Uterus (tissue), 4 donors: ENCODE data around the gene SCN4A. TPM values are rescaled to one million over a fixed set of nuclear protein-coding genes. Genes with fewer than 3 reads are reported as not detected.
"Not testable (repeated sequence)": the region's sequence is repeated elsewhere in the genome, so short reads cannot be mapped to it uniquely, and the experiment has no call there.

Source experiments
- DNase-seq, 2 donors: peaks; one replicate each; pipeline ENCODE4 v3.0.0-alpha.2; 2019 to 2020
- H3K27ac ChIP-seq, 2 donors: fragments of 200-600 bp; sonication (generic); 1 replicate in 1 of 2; 2 replicates in 1 of 2; pipeline ENCODE4 v1.5.1; 2016 to 2018
- H3K27me3 ChIP-seq, 2 donors: fragments of 200-600 bp; sonication (generic); one replicate each; pipeline ENCODE4 v1.5.1; 2018 to 2019; ENCODE audit warnings: control low read depth in 1 of 2
- H3K36me3 ChIP-seq, 2 donors: fragments of 200-600 bp; sonication (generic); one replicate each; pipeline ENCODE4 v1.5.1; 2019; ENCODE audit warnings: control low read depth in 1 of 2
- H3K4me1 ChIP-seq, 2 donors: fragments of 200-600 bp; sonication (generic); one replicate each; pipeline ENCODE4 v1.5.1; 2018 to 2019; ENCODE audit warnings: control low read depth in 1 of 2
- H3K4me3 ChIP-seq, 2 donors: fragments of 200-600 bp; sonication (generic); 1 replicate in 1 of 2; 2 replicates in 1 of 2; pipeline ENCODE4 v1.5.1; 2018 to 2019; ENCODE audit warnings: mild to moderate bottlenecking in 1 of 2
- H3K9me3 ChIP-seq, 2 donors: fragments of 200-600 bp; sonication (generic); one replicate each; pipeline ENCODE4 v1.5.1; 2019; ENCODE audit warnings: control low read depth in 1 of 2
- POLR2A ChIP-seq, 2 donors: fragments of 450-650 bp; IDR thresholded peaks; one replicate each; pipeline ENCODE4 v1.6.1; 2016; ENCODE audit warnings: antibody characterized with exemption in 2 of 2, mild to moderate bottlenecking in 1 of 2, moderate library complexity in 1 of 2
- intact Hi-C: fragments of 100-400 bp; cut with DNase I; formaldehyde crosslinking; loops from one replicate; pipeline ENCODE4 v1.15.1; 2023; ENCODE audit warnings: low total_unique reads
- total RNA-seq, 4 donors: library from RNA; depleted of rRNA in 3 of 4; stranded (reverse); fragments of >200 nt in 3 of 4; gene quantifications; one replicate each; pipeline versions ENCODE4 v1.1.0 to v1.2.4, GENCODE V29; 2014 to 2023
- TF ChIP-seq, protein P1 (sequence below), 4 experiments: fragments of 200-600 bp in 2 of 4; fragments of 450-650 bp in 2 of 4; sonication (generic) in 2 of 4; IDR thresholded peaks; one replicate each; pipeline ENCODE4 v1.5.1; 2016 to 2019; ENCODE audit warnings: antibody characterized with exemption in 4 of 4, mild to moderate bottlenecking in 2 of 4, moderate library complexity in 1 of 4
- donor health status: DM: yes; HTN: yes; CAD: no.

SCN4A gene
- total RNA-seq, 4 donors from 2014 or later, result 0.14 to 0.24 TPM; not detected in 2

DNA sequence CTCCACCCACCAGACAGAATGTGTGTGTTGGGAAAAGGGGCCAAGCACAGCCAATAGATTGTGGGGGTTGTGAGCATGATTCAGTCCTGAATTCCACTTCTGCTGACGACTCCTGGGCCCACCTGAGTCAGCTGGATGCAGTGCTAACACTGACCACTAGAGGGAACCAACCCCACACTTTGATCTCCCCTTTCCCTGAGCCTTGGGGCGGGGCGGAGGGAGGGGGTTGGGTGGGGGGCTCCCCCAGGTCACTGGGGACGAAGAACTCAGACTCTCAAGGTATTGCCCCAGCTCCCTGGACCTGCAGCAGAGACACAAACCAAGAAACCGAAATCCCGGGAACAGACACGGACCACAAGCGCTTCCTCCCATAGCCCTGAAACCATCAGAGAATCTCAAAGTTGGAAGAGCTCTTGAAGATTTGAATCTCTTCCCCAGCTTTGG, 61.0 kb downstream of the SCN4A start:
- Histone ChIP-seq H3K36me3 (no peaks in the 10 kb centered on the region), H3K4me3 (no peak overlapping the region), H3K9me3 (no peaks in the 10 kb centered on the region), H3K27ac (no peak overlapping the region), H3K27me3 (no peaks in the 10 kb centered on the region), H3K4me1 (no peaks in the 10 kb centered on the region)
- peak; percentile 31 to 40 for DNase-seq
- intact Hi-C loops, result loop anchor here (10.0 kb wide), 1 partner anchor 223 kb away; the partner anchor contains the start of gene ERN1
- no peak for TF ChIP-seq POLR2A (IDR thresholded peaks at IDR 0.05)
- TF ChIP-seq, protein P1, sequence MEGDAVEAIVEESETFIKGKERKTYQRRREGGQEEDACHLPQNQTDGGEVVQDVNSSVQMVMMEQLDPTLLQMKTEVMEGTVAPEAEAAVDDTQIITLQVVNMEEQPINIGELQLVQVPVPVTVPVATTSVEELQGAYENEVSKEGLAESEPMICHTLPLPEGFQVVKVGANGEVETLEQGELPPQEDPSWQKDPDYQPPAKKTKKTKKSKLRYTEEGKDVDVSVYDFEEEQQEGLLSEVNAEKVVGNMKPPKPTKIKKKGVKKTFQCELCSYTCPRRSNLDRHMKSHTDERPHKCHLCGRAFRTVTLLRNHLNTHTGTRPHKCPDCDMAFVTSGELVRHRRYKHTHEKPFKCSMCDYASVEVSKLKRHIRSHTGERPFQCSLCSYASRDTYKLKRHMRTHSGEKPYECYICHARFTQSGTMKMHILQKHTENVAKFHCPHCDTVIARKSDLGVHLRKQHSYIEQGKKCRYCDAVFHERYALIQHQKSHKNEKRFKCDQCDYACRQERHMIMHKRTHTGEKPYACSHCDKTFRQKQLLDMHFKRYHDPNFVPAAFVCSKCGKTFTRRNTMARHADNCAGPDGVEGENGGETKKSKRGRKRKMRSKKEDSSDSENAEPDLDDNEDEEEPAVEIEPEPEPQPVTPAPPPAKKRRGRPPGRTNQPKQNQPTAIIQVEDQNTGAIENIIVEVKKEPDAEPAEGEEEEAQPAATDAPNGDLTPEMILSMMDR (IDR thresholded peaks at IDR 0.05), result peak; percentile 51 to 83 (median 64)

DNA sequence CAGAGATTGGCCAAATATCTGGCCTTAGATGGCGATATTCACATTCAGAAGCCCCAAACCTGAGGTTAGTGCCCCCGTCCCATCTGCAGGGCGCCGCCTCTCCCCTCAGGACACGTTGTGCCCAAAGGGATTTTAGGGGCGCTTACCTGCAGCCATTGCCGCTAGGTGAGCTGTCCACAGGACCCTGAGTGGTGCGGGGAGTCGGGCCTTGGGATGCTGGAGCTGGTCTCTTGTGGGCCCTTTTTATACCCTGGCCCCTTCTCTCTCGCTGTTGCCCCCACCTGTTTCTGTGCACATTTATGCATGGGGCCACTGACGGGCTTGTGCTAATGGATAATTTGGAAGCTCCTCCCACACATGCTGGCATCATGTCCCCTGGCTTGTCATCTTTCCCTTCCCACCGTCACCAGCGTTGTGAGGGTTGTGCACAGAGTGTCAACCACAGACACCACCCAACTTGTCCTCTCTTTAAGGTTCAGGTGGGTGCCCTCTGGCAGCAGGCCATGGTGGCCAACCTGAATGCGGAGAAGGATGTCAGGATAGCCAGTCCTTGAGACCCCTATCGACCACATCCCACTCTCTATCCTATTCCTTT, 61.6 kb downstream of the SCN4A start, which contains the start of gene CSHL1:
Gene CSHL1, minus strand, starts transcription at position 218 of the 595 bp plus-strand sequence. Its CDS starts 62 bp downstream, at position 156.
- Histone ChIP-seq H3K9me3 (no peaks in the 10 kb centered on the region), H3K36me3 (no peaks in the 10 kb centered on the region), H3K27ac (no peak within 1 kb of the TSS), H3K27me3 (no peaks in the 10 kb centered on the region), H3K4me3 (no peak within 1 kb of the TSS), H3K4me1 (no peaks in the 10 kb centered on the region)
- TF ChIP-seq, protein P1 (IDR thresholded peaks at IDR 0.05), result no peak
- no peak for TF ChIP-seq POLR2A (IDR thresholded peaks at IDR 0.05)
- no peak for DNase-seq
- intact Hi-C loops, result loop anchor here (10.0 kb wide), 1 partner anchor 224 kb away; the partner anchor contains the start of gene ERN1

DNA sequence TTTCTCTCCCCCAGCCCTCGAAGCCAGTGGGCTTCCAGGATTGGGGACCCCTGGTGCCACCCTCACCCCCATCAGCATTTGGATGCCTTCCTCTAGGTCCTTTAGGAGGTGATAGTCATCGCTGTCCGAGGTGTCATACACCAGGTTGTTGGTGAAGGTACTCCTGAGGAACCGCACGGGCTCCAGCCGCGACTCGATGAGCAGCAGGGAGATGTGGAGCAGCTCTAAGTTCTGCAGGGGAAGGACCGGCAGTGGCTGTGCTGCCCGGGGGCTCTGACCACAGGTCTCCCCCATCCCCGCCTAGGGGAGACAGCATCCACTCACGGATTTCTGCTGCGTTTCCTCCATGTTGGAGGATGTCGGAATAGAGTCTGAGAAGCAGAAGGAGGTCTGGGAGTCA, 62.6 kb downstream of the SCN4A start:
- Histone ChIP-seq H3K9me3 (no peaks in the 10 kb centered on the region), H3K27me3 (no peaks in the 10 kb centered on the region), H3K4me3 (no peak overlapping the region), H3K27ac (no peak overlapping the region), H3K4me1 (no peaks in the 10 kb centered on the region), H3K36me3 (no peaks in the 10 kb centered on the region)
- intact Hi-C loops, result loop anchor here (10.0 kb wide), 1 partner anchor 225 kb away; the partner anchor contains the start of gene ERN1
- no peak for DNase-seq
- TF ChIP-seq POLR2A (IDR thresholded peaks at IDR 0.05), result no peak
- TF ChIP-seq, protein P1 (IDR thresholded peaks at IDR 0.05), result no peak

DNA sequence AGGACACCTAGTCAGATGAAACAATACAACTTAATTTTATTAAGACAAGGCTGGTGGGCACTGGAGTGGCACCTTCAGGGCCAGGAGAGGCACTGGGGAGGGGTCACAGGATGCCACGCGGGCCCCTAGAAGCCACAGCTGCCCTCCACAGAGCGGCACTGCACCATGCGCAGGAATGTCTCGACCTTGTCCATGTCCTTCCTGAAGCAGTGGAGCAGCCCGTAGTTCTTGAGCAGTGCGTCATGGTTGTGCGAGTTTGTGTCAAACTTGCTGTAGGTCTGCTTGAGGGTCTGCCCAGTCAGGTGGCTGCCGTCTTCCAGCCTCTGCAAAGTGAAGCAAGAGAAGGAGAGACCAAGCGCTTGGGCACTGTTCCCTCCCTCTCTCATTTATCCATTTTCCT, 63.1 kb downstream of the SCN4A start:
- H3K9me3 ChIP-seq, H3K4me3 ChIP-seq, H3K36me3 ChIP-seq, H3K27me3 ChIP-seq, H3K27ac ChIP-seq, H3K4me1 ChIP-seq, intact Hi-C loops, DNase-seq: not testable (repeated sequence)

DNA sequence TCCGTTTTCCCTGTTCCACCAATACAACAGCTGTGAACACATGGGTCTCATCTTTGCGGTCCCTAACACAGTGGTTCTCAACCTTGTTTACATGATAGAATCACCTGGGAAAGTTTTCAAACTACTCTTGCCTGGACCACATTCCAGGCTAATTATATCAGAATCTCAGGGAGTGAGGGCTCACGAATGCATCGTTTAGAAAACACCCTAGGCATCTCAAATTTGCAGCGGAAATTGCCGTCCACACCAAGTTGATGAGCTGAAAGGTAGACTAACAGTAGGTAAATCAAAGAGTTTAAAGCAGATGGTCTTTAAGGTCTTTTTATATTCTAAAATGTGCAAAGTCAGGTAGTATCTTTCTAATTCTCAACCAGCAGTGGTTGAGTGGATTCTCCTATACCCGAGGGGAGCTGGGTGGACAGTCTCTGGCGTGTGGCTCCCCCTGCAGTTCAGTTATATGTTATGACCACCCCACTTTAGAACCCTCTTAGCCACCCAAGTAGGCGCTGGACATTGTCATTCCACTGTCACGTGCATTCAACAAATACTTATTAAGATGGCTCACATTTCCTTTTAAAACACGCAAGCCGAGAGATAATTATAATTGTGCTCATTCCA, 65.4 kb downstream of the SCN4A start:
- H3K4me1 ChIP-seq, H3K4me3 ChIP-seq, H3K27ac ChIP-seq, H3K36me3 ChIP-seq, DNase-seq, intact Hi-C loops, H3K27me3 ChIP-seq, H3K9me3 ChIP-seq: not testable (repeated sequence)

DNA sequence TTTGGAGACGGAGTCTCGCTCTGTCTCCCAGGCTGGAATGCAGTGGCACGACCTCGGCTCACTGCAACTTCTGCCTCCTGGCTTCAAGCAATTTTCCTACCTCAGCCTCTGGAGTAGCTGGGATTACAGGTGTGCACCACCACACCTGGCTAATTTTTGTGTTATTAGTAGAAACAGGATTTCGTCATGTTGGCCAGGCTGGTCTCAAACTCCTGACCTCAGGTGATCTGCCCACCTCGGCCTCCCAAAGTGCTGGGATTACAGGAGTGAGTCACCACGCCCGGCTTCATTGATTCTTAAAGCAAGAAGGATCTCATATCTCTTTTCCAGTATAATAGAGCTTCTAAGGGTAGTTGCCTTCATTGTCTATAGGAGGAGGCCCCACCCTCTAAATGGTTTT, 67.9 kb downstream of the SCN4A start:
- H3K9me3 ChIP-seq, H3K27ac ChIP-seq, H3K36me3 ChIP-seq, H3K4me1 ChIP-seq, H3K4me3 ChIP-seq, intact Hi-C loops, DNase-seq, H3K27me3 ChIP-seq: not testable (repeated sequence)
